Hepatocyte (in vitro differentiated cells): ENCODE measurements around the gene NMNAT3. TPM values are rescaled to one million over a fixed set of nuclear protein-coding genes. Genes with fewer than 3 reads are reported as not detected.

Experiments used
- DNase-seq: peaks from one replicate; pipeline ENCODE4 v3.0.0-alpha.2; 2016; ENCODE audit warnings: low spot score
- H2AFZ ChIP-seq: fragments of 200-600 bp; sonication (generic); 2 replicates; pipeline ENCODE4 v1.6.0; 2016; ENCODE audit warnings: antibody characterized with exemption, mild to moderate bottlenecking
- H3K27ac ChIP-seq: fragments of 200-600 bp; sonication (generic); 2 replicates; pipeline ENCODE4 v1.5.1; 2016; ENCODE audit warnings: mild to moderate bottlenecking
- H3K27me3 ChIP-seq: fragments of 200-600 bp; sonication (generic); 2 replicates; pipeline ENCODE4 v1.6.1; 2016
- H3K36me3 ChIP-seq: fragments of 200-600 bp; sonication (generic); replicated peaks from 2 replicates; pipeline ENCODE4 v1.5.1; 2016; ENCODE audit warnings: low read depth; ENCODE audit not compliant: insufficient read depth
- H3K4me1 ChIP-seq: fragments of 200-600 bp; sonication (generic); 2 replicates; pipeline ENCODE4 v1.5.1; 2016; ENCODE audit warnings: mild to moderate bottlenecking, moderate library complexity; ENCODE audit not compliant: insufficient read depth
- H3K4me2 ChIP-seq: fragments of 200-600 bp; sonication (generic); 2 replicates; pipeline ENCODE4 v1.6.0; 2016
- H3K4me3 ChIP-seq: fragments of 200-600 bp; sonication (generic); 2 replicates; pipeline ENCODE4 v1.5.1; 2016; ENCODE audit warnings: mild to moderate bottlenecking
- H3K79me2 ChIP-seq: fragments of 200-600 bp; sonication (generic); 2 replicates; pipeline ENCODE4 v1.6.0; 2017; ENCODE audit warnings: mild to moderate bottlenecking
- H3K9me2 ChIP-seq: fragments of 200-600 bp; sonication (generic); replicated peaks from 2 replicates; pipeline ENCODE4 v1.6.0; 2017; ENCODE audit warnings: mild to moderate bottlenecking; ENCODE audit not compliant: insufficient read depth
- H3K9me3 ChIP-seq: fragments of 200-600 bp; sonication (generic); 2 replicates; pipeline ENCODE4 v1.5.1; 2016; ENCODE audit warnings: low read depth, mild to moderate bottlenecking
- H4K20me1 ChIP-seq: fragments of 200-600 bp; sonication (generic); 2 replicates; pipeline ENCODE4 v1.6.0; 2016; ENCODE audit warnings: mild to moderate bottlenecking; ENCODE audit not compliant: insufficient read depth, poor library complexity, severe bottlenecking
- EZH2 ChIP-seq: fragments of 200-600 bp; sonication (generic); IDR thresholded peaks from 2 replicates; pipeline ENCODE4 v1.6.1; 2016; ENCODE audit warnings: antibody characterized with exemption, mild to moderate bottlenecking, borderline replicate concordance
- EZH2phosphoT487 ChIP-seq: fragments of 200-600 bp; sonication (generic); IDR thresholded peaks from one replicate; pipeline ENCODE4 v1.6.1; 2018; ENCODE audit warnings: antibody characterized with exemption, mild to moderate bottlenecking, low read depth, moderate library complexity; ENCODE audit not compliant: unreplicated experiment, severe bottlenecking
- whole genome bisulfite sequencing: methylation state at CpG from one replicate; pipeline ENCODE4 v1.1.6; 2016; ENCODE audit warnings: low lambda C conversion rate; ENCODE audit errors: missing lambda C conversion rate; 5-methylcytosine and 5-hydroxymethylcytosine counted together
- polyA plus RNA-seq: library from polyadenylated mRNA; unstranded; fragments of >200 nt; fragmentation: Nextera tagmentation; extraction: Ambion mirVana; gene quantifications from 2 replicates; pipeline ENCODE4 v1.2.1, GENCODE V29; 2016
- total RNA-seq: library from RNA; depleted of rRNA; stranded (reverse); fragments of >200 nt; gene quantifications from 2 replicates; pipeline ENCODE4 v1.2.3, GENCODE V29; 2014
- TF ChIP-seq, protein P1 (sequence below): fragments of 200-600 bp; sonication (generic); IDR thresholded peaks from 2 replicates; pipeline ENCODE4 v1.5.1; 2016; ENCODE audit warnings: antibody characterized with exemption, mild to moderate bottlenecking; ENCODE audit not compliant: poor library complexity

Gene NMNAT3
- total and polyA plus RNA-seq, 2 experiments from 2014 or later: 4.7 to 8.3 TPM

DNA sequence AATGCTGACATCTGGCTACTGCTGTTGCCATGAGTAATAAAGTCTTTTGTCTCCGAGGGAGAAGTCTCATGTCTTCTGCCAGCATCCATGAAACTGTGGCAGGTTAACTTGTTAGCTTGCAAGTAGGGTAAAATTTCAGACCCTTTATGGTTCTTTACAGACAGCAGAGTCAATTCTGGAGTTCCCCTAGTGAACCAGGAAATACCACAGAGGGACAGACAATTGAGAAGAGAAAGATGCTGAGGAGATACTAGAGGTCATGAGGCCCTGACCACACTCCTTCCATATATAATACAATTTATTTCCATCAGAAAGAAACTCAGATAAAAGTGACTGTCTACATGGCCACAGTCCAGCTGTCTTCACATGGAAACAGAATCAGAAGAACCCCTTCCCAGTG is 38.1 kb downstream of the NMNAT3 start:
- Histone ChIP-seq H3K4me2 (no peak overlapping the region), H3K27ac (no peak overlapping the region), H4K20me1 (no peaks in the 10 kb centered on the region), H3K9me2 (no peaks in the 10 kb centered on the region), H3K79me2 (no peaks in the 10 kb centered on the region), H3K36me3 (no peaks in the 10 kb centered on the region), H2AFZ (no peak overlapping the region), H3K27me3 (no peaks in the 10 kb centered on the region), H3K9me3 (no peaks in the 10 kb centered on the region), H3K4me3 (no peak overlapping the region), H3K4me1 (no peaks in the 10 kb centered on the region)
- no peak for DNase-seq
- TF ChIP-seq EZH2 (no peak), EZH2phosphoT487 (no peak)
- TF ChIP-seq, protein P1, sequence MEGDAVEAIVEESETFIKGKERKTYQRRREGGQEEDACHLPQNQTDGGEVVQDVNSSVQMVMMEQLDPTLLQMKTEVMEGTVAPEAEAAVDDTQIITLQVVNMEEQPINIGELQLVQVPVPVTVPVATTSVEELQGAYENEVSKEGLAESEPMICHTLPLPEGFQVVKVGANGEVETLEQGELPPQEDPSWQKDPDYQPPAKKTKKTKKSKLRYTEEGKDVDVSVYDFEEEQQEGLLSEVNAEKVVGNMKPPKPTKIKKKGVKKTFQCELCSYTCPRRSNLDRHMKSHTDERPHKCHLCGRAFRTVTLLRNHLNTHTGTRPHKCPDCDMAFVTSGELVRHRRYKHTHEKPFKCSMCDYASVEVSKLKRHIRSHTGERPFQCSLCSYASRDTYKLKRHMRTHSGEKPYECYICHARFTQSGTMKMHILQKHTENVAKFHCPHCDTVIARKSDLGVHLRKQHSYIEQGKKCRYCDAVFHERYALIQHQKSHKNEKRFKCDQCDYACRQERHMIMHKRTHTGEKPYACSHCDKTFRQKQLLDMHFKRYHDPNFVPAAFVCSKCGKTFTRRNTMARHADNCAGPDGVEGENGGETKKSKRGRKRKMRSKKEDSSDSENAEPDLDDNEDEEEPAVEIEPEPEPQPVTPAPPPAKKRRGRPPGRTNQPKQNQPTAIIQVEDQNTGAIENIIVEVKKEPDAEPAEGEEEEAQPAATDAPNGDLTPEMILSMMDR: no peak
- 78% methylated on average over 1 of the region's 1 CpG for WGBS

DNA sequence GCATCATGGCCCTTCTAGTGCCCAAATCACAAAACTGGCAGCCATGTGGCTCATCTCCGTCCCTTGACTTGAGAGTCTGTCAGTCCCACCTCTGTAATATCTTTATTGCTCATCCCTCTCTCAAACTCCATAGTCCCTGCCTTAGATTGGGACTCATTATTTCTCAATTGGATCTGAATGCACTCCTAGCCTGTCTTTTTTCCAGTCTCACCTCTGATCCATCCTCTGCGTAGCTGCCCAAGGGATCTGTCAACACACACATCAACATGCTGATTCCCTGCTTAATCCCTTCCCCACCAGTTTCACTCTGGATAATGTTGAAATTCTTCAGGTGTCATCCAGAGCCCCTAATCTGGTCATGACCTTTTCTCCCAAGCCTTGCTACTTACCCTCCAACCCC is 39.3 kb downstream of the NMNAT3 start:
- H3K36me3 ChIP-seq: no peaks in the 10 kb centered on the region
- TF ChIP-seq EZH2phosphoT487 (no peak), EZH2 (no peak)
- TF ChIP-seq, protein P1: no peak
- no peaks in the 10 kb centered on the region for H3K27me3 ChIP-seq
- H3K9me3 ChIP-seq: no peaks in the 10 kb centered on the region
- no peak overlapping the region for H3K4me3 ChIP-seq
- H3K4me2 ChIP-seq: no peak overlapping the region
- no peaks in the 10 kb centered on the region for H3K79me2 ChIP-seq
- no peak overlapping the region for H3K27ac ChIP-seq
- peaks cover 5% of the 10 kb centered on the region for H3K4me1 ChIP-seq
- WGBS: 85% methylated on average over 2 of the region's 2 CpGs
- H2AFZ ChIP-seq: no peak overlapping the region
- DNase-seq: no peak
- no peaks in the 10 kb centered on the region for H4K20me1 ChIP-seq
- no peaks in the 10 kb centered on the region for H3K9me2 ChIP-seq

DNA sequence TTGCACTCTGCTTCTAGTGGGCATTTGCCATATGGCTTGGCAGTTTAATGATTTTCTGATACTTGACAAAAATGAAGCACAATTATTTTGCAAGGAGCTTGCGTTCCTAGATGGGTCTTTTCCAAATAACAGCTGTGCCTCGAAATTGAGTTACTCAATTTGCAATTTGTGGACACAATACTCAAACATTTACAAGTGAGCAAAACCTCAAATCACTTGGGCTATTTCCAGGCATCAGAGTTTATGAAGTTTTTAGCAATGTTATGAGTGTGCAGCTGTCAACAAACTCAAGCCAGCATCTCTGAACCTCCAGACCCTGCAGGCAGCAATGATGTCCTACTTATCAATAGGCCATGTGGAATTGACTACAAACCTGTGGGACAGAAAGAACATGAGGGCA is 41.3 kb downstream of the NMNAT3 start:
- Histone ChIP-seq H3K4me3 (no peak overlapping the region), H3K9me3 (no peaks in the 10 kb centered on the region)

More for the DNA sequence above, 41.3 kb downstream of the NMNAT3 start:
- Histone ChIP-seq H3K27me3 (no peaks in the 10 kb centered on the region), H3K27ac (no peak overlapping the region), H3K4me1 (peaks cover 7% of the 10 kb centered on the region), H3K9me2 (no peaks in the 10 kb centered on the region), H3K36me3 (no peaks in the 10 kb centered on the region), H4K20me1 (no peaks in the 10 kb centered on the region), H3K4me2 (no peak overlapping the region), H3K79me2 (no peaks in the 10 kb centered on the region), H2AFZ (no peak overlapping the region)
- WGBS: 55% methylated on average over 2 of the region's 2 CpGs
- no peak for TF ChIP-seq EZH2
- TF ChIP-seq EZH2phosphoT487: no peak
- TF ChIP-seq, protein P1: no peak
- no peak for DNase-seq
